GM18909 (cell line): Measurements from ENCODE around the gene XCR1.
A peak's percentile ranks its signal among the peaks of the same experiment; 100 is the strongest.
"Not testable (repeated sequence)": the region's sequence is repeated elsewhere in the genome, so short reads cannot be mapped to it uniquely, and the experiment has no call there.

Source experiments
- ATAC-seq: cut with Tn5 transposase; IDR thresholded peaks from one replicate; pipeline ENCODE4 v1.9.1; 2021; ENCODE audit warnings: mild to moderate bottlenecking; ENCODE audit not compliant: unreplicated experiment, poor library complexity

XCR1 gene

GRCh38 chr3:46008058-46008457 is 19.2 kb downstream of the XCR1 start:
- no peak for ATAC-seq

- ATAC-seq, result no peak
Measured at GRCh38 chr3:46007280-46007679, 20.0 kb downstream of the XCR1 start.

- ATAC-seq, result no peak
Measured at GRCh38 chr3:46006238-46007032, 20.8 kb downstream of the XCR1 start.

GRCh38 chr3:46003706-46004105 is 23.6 kb downstream of the XCR1 start:
- ATAC-seq, result not testable (repeated sequence)

- no peak for ATAC-seq
Measured at GRCh38 chr3:46001178-46001577, 26.1 kb downstream of the XCR1 start.

GRCh38 chr3:45997942-45998341 is 29.3 kb downstream of the XCR1 start:
- ATAC-seq, result no peak

- ATAC-seq, result not testable (repeated sequence)
Measured at GRCh38 chr3:45997499-45997898, 29.8 kb downstream of the XCR1 start.

- ATAC-seq, result peak; percentile 86
Measured at GRCh38 chr3:45995236-45996192, 31.8 kb downstream of the XCR1 start, which contains the start of gene FYCO1. Gene FYCO1 (minus strand): TSS chr3:45995824. CDS start chr3:45984910, 10,914 bp downstream.

- ATAC-seq, result peak; percentile 14
Measured at GRCh38 chr3:45994419-45995235, 32.7 kb downstream of the XCR1 start.

- ATAC-seq, result no peak
Measured at GRCh38 chr3:45993421-45994027, 33.8 kb downstream of the XCR1 start.

- ATAC-seq, result no peak
Measured at GRCh38 chr3:45992821-45993221, 34.5 kb downstream of the XCR1 start.

- no peak for ATAC-seq
Measured at GRCh38 chr3:45992133-45992729, 35.1 kb downstream of the XCR1 start.

- ATAC-seq, result no peak
Measured at GRCh38 chr3:45991341-45991740, 35.9 kb downstream of the XCR1 start.

GRCh38 chr3:45990181-45990580 is 37.1 kb downstream of the XCR1 start:
- no peak for ATAC-seq

- no peak for ATAC-seq
Measured at GRCh38 chr3:45988804-45989203, 38.5 kb downstream of the XCR1 start.

GRCh38 chr3:45988362-45988761 is 38.9 kb downstream of the XCR1 start:
- no peak for ATAC-seq

- no peak for ATAC-seq
Measured at GRCh38 chr3:45987368-45988291, 39.7 kb downstream of the XCR1 start.

- ATAC-seq, result no peak
Measured at GRCh38 chr3:45986303-45986982, 40.8 kb downstream of the XCR1 start.
